D721Med (cell line): Measurements from ENCODE around the gene DIS3L2.

Source experiments
- DNase-seq: peaks from one replicate; pipeline ENCODE4 v3.0.0; 2011; ENCODE audit warnings: low spot score; ENCODE audit not compliant: insufficient read length
- FAIRE-seq: peaks from 2 replicates; lab custom pipeline; 2011; peaks lifted over from hg19 to GRCh38; lab: Jason Lieb, UNC
- TF ChIP-seq, protein P1 (sequence below): IDR thresholded peaks from 2 replicates; pipeline ENCODE4 v1.5.1; 2012; ENCODE audit warnings: mild to moderate bottlenecking, control low read depth; ENCODE audit not compliant: insufficient read depth; ENCODE audit errors: missing control alignments

DIS3L2 gene

GRCh38 chr2:231926180-231926741 lies 35.3 kb upstream of the DIS3L2 start, which contains the start of gene NPPC:
Gene NPPC, minus strand, starts transcription at chr2:231926396. Its CDS starts 147 bp downstream, at chr2:231926249.
- FAIRE-seq = no peak
- TF ChIP-seq, protein P1, sequence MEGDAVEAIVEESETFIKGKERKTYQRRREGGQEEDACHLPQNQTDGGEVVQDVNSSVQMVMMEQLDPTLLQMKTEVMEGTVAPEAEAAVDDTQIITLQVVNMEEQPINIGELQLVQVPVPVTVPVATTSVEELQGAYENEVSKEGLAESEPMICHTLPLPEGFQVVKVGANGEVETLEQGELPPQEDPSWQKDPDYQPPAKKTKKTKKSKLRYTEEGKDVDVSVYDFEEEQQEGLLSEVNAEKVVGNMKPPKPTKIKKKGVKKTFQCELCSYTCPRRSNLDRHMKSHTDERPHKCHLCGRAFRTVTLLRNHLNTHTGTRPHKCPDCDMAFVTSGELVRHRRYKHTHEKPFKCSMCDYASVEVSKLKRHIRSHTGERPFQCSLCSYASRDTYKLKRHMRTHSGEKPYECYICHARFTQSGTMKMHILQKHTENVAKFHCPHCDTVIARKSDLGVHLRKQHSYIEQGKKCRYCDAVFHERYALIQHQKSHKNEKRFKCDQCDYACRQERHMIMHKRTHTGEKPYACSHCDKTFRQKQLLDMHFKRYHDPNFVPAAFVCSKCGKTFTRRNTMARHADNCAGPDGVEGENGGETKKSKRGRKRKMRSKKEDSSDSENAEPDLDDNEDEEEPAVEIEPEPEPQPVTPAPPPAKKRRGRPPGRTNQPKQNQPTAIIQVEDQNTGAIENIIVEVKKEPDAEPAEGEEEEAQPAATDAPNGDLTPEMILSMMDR = peak; percentile 61
- peak; percentile 85 for DNase-seq

DNA sequence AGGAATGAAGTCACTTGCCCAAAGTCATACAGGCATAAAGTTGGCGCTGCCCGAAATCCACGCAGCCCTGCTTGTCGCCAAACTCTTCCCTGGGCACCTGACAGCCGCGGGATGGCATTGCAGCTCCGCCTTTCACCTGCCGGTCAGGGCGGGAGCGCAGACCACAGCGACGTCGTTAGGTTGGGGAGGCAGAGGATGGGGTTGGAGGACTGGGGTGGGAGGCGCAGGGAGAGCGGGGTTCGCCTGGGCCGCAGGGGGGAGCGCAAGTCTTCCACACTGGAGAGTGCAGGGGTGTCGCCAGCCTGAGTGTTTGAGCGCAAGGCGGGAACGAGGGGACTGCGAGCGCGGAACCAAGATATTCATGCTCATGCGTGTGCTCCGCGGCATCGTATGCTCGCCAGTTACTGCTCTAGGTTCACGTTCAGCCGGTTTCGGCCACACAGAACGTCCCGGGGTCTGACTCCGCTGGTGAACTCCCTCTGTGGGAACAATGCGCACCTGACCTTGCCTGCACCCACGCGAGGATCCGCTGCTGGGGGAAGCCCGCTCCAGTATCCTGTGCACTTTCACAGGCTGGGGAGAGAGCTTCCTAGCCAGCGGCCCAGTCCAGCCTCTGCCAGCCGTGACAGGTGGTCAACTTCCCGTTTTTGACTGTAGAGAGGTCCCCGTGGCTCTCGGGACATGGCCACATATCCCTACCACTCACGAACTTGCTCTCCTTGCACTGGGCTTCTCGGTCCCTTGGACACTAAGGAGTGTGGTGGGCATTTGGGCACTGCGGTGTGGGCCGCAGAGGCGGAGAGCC lies 34.5 kb upstream of the DIS3L2 start:
- FAIRE-seq (no peak), DNase-seq (no peak)
- TF ChIP-seq, protein P1 = no peak

GRCh38 chr2:231927566-231927890 lies 34.0 kb upstream of the DIS3L2 start:
- no peak for DNase-seq

DNA sequence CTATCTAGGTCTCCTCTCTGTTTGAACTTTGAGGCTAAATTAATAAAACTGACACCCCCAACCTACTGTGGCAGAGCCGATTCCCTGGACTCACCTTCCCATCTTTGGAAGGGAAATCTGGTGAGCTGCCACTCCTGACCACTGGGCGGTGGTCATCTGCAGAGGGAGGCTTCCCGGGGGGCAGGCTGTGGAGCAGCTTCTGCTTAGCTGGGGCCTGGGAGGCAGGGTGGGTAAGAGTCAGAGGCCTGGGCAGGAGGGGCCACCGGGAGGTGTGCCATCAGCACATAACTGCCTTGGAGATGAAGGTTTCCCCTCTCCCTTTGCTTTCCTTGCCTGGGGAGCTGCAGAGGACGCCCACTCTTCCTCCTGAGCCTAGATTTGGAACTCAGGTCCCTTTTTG lies 33.0 kb upstream of the DIS3L2 start:
- TF ChIP-seq, protein P1 = no peak
- DNase-seq = no peak
- no peak for FAIRE-seq

More at GRCh38 chr2:231927566-231927890, 34.0 kb upstream of the DIS3L2 start:
- FAIRE-seq = no peak
- TF ChIP-seq, protein P1 = no peak

GRCh38 chr2:231928901-231929725 lies 32.4 kb upstream of the DIS3L2 start:
- FAIRE-seq = no peak
- TF ChIP-seq, protein P1 = no peak
- no peak for DNase-seq

- DNase-seq (peak; percentile 52), FAIRE-seq (no peak)
- TF ChIP-seq, protein P1 = peak; percentile 41
Measured at GRCh38 chr2:231929961-231930592, 31.4 kb upstream of the DIS3L2 start.
